Chondrocyte (in vitro differentiated cells): ENCODE data around the gene MAP10. TPM values are rescaled to one million over a fixed set of nuclear protein-coding genes. Genes with fewer than 3 reads are reported as not detected.

ENCODE experiments used
- DNase-seq: peaks from one replicate; pipeline ENCODE4 v3.0.0; 2021; ENCODE audit warnings: mixed read lengths, low spot score
- H3K27ac Mint-ChIP-seq: one replicate; pipeline ENCODE4 v1.8.0; 2021; ENCODE audit warnings: mild to moderate bottlenecking, moderate library complexity, mixed read lengths; ENCODE audit not compliant: unreplicated experiment
- H3K27me3 Mint-ChIP-seq: 2 replicates; pipeline ENCODE4 v1.8.0; 2021; ENCODE audit warnings: low read depth, mixed read lengths
- H3K36me3 Mint-ChIP-seq: 2 replicates; pipeline ENCODE4 v1.8.0; 2021; ENCODE audit warnings: low read depth, mixed read lengths
- H3K4me1 Mint-ChIP-seq: 2 replicates; pipeline ENCODE4 v1.8.0; 2021; ENCODE audit warnings: low read depth, mild to moderate bottlenecking, mixed read lengths
- H3K4me3 Mint-ChIP-seq: one replicate; pipeline ENCODE4 v1.8.0; 2021; ENCODE audit warnings: mild to moderate bottlenecking, moderate library complexity, mixed read lengths; ENCODE audit not compliant: unreplicated experiment
- H3K9me3 Mint-ChIP-seq: 2 replicates; pipeline ENCODE4 v1.8.0; 2021; ENCODE audit warnings: low read depth, mixed read lengths
- CTCF ChIP-seq: fragments of 200-600 bp; sonication (generic); IDR thresholded peaks from 2 replicates; pipeline ENCODE4 v1.5.0; 2021; ENCODE audit warnings: antibody characterized with exemption, mild to moderate bottlenecking, moderate library complexity
- total RNA-seq: library from RNA; stranded (reverse); gene quantifications from 3 replicates; pipeline ENCODE4 v1.2.1, GENCODE V29; 2021

Gene MAP10
- total RNA-seq, 1 donor from 2014 or later, result 1.0 TPM

- Mint-ChIP-seq H3K4me1 (peaks cover 14% of the 10 kb centered on the region), H3K4me3 (no peak overlapping the region), H3K27ac (no peak overlapping the region), H3K36me3 (no peaks in the 10 kb centered on the region), H3K27me3 (no peaks in the 10 kb centered on the region), H3K9me3 (no peaks in the 10 kb centered on the region)
- no peak for DNase-seq
- TF ChIP-seq CTCF, result no peak
These were observed 7.2 kb upstream of the MAP10 start for GRCh38 chr1:232797856-232798510.

DNA sequence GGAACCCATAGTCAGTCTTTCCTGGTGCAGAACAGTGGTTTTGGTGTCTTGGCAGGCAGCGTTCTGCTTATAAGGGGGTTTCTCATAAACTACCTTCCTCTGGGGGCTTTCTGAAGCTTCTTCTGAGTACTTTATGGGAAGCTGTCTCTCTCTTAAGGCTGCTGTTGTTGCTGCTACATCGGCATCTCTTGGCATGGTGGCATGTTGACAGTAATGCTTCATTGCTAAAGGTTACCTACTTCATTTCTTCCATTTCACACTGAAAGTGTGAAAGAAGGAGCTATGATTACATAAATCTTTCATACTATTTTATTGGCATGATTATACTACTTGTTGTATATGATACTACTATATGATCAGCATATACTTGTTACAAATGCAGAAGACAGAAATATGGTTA is 6.3 kb upstream of the MAP10 start:
- DNase-seq, result no peak
- H3K36me3 Mint-ChIP-seq, result no peaks in the 10 kb centered on the region
- TF ChIP-seq CTCF, result no peak
- H3K4me3 Mint-ChIP-seq, result no peak overlapping the region
- no peak overlapping the region for H3K27ac Mint-ChIP-seq
- H3K9me3 Mint-ChIP-seq, result no peaks in the 10 kb centered on the region
- H3K27me3 Mint-ChIP-seq, result no peaks in the 10 kb centered on the region
- peaks cover 8% of the 10 kb centered on the region for H3K4me1 Mint-ChIP-seq

- no peaks in the 10 kb centered on the region for H3K36me3 Mint-ChIP-seq
- no peak for DNase-seq
- no peaks in the 10 kb centered on the region for H3K27me3 Mint-ChIP-seq
- H3K9me3 Mint-ChIP-seq, result no peaks in the 10 kb centered on the region
- TF ChIP-seq CTCF, result no peak
- H3K27ac Mint-ChIP-seq, result no peak overlapping the region
- H3K4me1 Mint-ChIP-seq, result no peaks in the 10 kb centered on the region
- H3K4me3 Mint-ChIP-seq, result peak overlapping the region; percentile 77
These were observed 932 bp downstream of the MAP10 start for GRCh38 chr1:232806186-232806510.

- H3K27ac Mint-ChIP-seq, result no peak overlapping the region
- H3K9me3 Mint-ChIP-seq, result no peaks in the 10 kb centered on the region
- no peaks in the 10 kb centered on the region for H3K27me3 Mint-ChIP-seq
- H3K36me3 Mint-ChIP-seq, result no peaks in the 10 kb centered on the region
- DNase-seq, result no peak
- TF ChIP-seq CTCF, result no peak
- H3K4me3 Mint-ChIP-seq, result no peak overlapping the region
- H3K4me1 Mint-ChIP-seq, result no peaks in the 10 kb centered on the region
These were observed 5.6 kb downstream of the MAP10 start for GRCh38 chr1:232810856-232811255.

- no peak for TF ChIP-seq CTCF
- Mint-ChIP-seq H3K9me3 (no peaks in the 10 kb centered on the region), H3K4me3 (no peak overlapping the region), H3K27me3 (no peaks in the 10 kb centered on the region), H3K27ac (no peak overlapping the region), H3K36me3 (no peaks in the 10 kb centered on the region), H3K4me1 (no peaks in the 10 kb centered on the region)
- no peak for DNase-seq
These were observed 7.3 kb downstream of the MAP10 start for GRCh38 chr1:232812560-232812959.
